H9 (cell line): ENCODE data around the gene ANKRD30A. TPM values are rescaled to one million over a fixed set of nuclear protein-coding genes. Genes with fewer than 3 reads are reported as not detected.

ENCODE experiments used
- DNase-seq: peaks from one replicate; pipeline ENCODE4 v3.0.0-alpha.2; 2017
- H2AFZ ChIP-seq: one replicate; pipeline ENCODE4 v1.6.1; 2013; ENCODE audit warnings: mild to moderate bottlenecking, low read length, control low read depth, moderate library complexity
- H2AK5ac ChIP-seq: 2 replicates; pipeline ENCODE4 v1.6.1; 2013; ENCODE audit warnings: low read length, control low read depth, mixed read lengths; ENCODE audit not compliant: insufficient read length
- H2BK120ac ChIP-seq: one replicate; pipeline ENCODE4 v1.6.1; 2013; ENCODE audit warnings: low read depth, mild to moderate bottlenecking, low read length, control low read depth, inconsistent platforms; ENCODE audit not compliant: poor library complexity, severe bottlenecking
- H2BK12ac ChIP-seq: 2 replicates; pipeline ENCODE4 v1.6.1; 2013; ENCODE audit warnings: low read length, control low read depth, mixed read lengths, low read depth; ENCODE audit not compliant: insufficient read length
- H2BK15ac ChIP-seq: 2 replicates; pipeline ENCODE4 v1.6.1; 2013; ENCODE audit warnings: low read depth, low read length, control low read depth
- H2BK20ac ChIP-seq: one replicate; pipeline ENCODE4 v1.6.1; 2013; ENCODE audit warnings: low read depth, mild to moderate bottlenecking, low read length, control low read depth, inconsistent platforms; ENCODE audit not compliant: poor library complexity, severe bottlenecking
- H2BK5ac ChIP-seq: 2 replicates; pipeline ENCODE4 v1.6.1; 2013; ENCODE audit warnings: low read length, control low read depth, mixed read lengths; ENCODE audit not compliant: insufficient read length
- H3K14ac ChIP-seq: 2 replicates; pipeline ENCODE4 v1.6.1; 2013; ENCODE audit warnings: low read length, control low read depth; ENCODE audit not compliant: insufficient read depth
- H3K18ac ChIP-seq: 2 replicates; pipeline ENCODE4 v1.6.1; 2013; ENCODE audit warnings: low read depth, mild to moderate bottlenecking, mixed read lengths, low read length, control low read depth; ENCODE audit not compliant: insufficient read length
- H3K23ac ChIP-seq: 2 replicates; pipeline ENCODE4 v1.6.1; 2013; ENCODE audit warnings: low read length, control low read depth, mixed read lengths, low read depth; ENCODE audit not compliant: insufficient read length
- H3K23me2 ChIP-seq: 2 replicates; pipeline ENCODE4 v1.6.1; 2013; ENCODE audit warnings: low read depth, mild to moderate bottlenecking, mixed read lengths, low read length, control low read depth; ENCODE audit not compliant: insufficient read length, poor library complexity, severe bottlenecking
- H3K27ac ChIP-seq: 2 replicates; pipeline ENCODE4 v1.5.1; 2013; ENCODE audit warnings: low read length, control low read depth, mixed read lengths, low read depth; ENCODE audit not compliant: insufficient read length
- H3K27me3 ChIP-seq: 2 replicates; pipeline ENCODE4 v1.6.1; 2013; ENCODE audit warnings: low read length, control low read depth, inconsistent platforms; ENCODE audit not compliant: insufficient read depth
- H3K4ac ChIP-seq: 2 replicates; pipeline ENCODE4 v1.6.1; 2013; ENCODE audit warnings: low read depth, mild to moderate bottlenecking, control low read depth, inconsistent platforms, low read length, moderate library complexity
- H3K4me1 ChIP-seq: 2 replicates; pipeline ENCODE4 v1.6.1; 2013; ENCODE audit warnings: low read length, control low read depth, inconsistent platforms; ENCODE audit not compliant: insufficient read depth
- H3K4me2 ChIP-seq: 2 replicates; pipeline ENCODE4 v1.6.1; 2013; ENCODE audit warnings: low read length, control low read depth, mixed read lengths; ENCODE audit not compliant: insufficient read length, insufficient read depth
- H3K56ac ChIP-seq: 2 replicates; pipeline ENCODE4 v1.6.1; 2013; ENCODE audit warnings: low read depth, mild to moderate bottlenecking, mixed read lengths, low read length, control low read depth; ENCODE audit not compliant: insufficient read length
- H3K79me1 ChIP-seq: 2 replicates; pipeline ENCODE4 v1.6.1; 2013; ENCODE audit warnings: low read depth, mild to moderate bottlenecking, moderate library complexity, low read length, control low read depth, inconsistent platforms; ENCODE audit not compliant: insufficient read depth, poor library complexity, severe bottlenecking
- H3K79me2 ChIP-seq: 2 replicates; pipeline ENCODE4 v1.6.1; 2013; ENCODE audit warnings: low read length, control low read depth, inconsistent platforms; ENCODE audit not compliant: insufficient read depth
- H3K9ac ChIP-seq: 2 replicates; pipeline ENCODE4 v1.6.1; 2013; ENCODE audit warnings: low read length, control low read depth, mixed read lengths; ENCODE audit not compliant: insufficient read length; ENCODE audit errors: extremely low read depth
- H3K9me3 ChIP-seq: one replicate; pipeline ENCODE4 v1.6.1; 2013; ENCODE audit warnings: low read depth, low read length, inconsistent platforms; ENCODE audit not compliant: control insufficient read depth
- H3T11ph ChIP-seq: one replicate; pipeline ENCODE4 v1.6.1; 2013; ENCODE audit warnings: mild to moderate bottlenecking, low read length, control low read depth, inconsistent platforms
- H4K20me1 ChIP-seq: one replicate; pipeline ENCODE4 v1.6.1; 2013; ENCODE audit not compliant: control insufficient read depth, insufficient read length, insufficient read depth
- H4K5ac ChIP-seq: 2 replicates; pipeline ENCODE4 v1.6.1; 2013; ENCODE audit warnings: low read depth, mild to moderate bottlenecking, mixed read lengths, low read length, control low read depth; ENCODE audit not compliant: insufficient read length
- H4K8ac ChIP-seq: replicated peaks from 2 replicates; pipeline ENCODE4 v1.6.1; 2013; ENCODE audit warnings: low read length, control low read depth, mixed read lengths, low read depth; ENCODE audit not compliant: insufficient read length
- H4K91ac ChIP-seq: 2 replicates; pipeline ENCODE4 v1.6.1; 2013; ENCODE audit warnings: low read depth, mild to moderate bottlenecking, moderate library complexity, mixed read lengths, low read length, control low read depth; ENCODE audit not compliant: insufficient read length
- H3K27ac Mint-ChIP-seq, 3 experiments: 2 replicates in 2 of 3; 3 replicates in 1 of 3; pipeline ENCODE4 v1.8.0; 2020 to 2021; ENCODE audit warnings: mixed read lengths in 3 of 3, mild to moderate bottlenecking in 1 of 3, moderate library complexity in 1 of 3
- H3K27me3 Mint-ChIP-seq: 2 replicates; pipeline ENCODE4 v1.8.0; 2021; ENCODE audit warnings: low read depth, mild to moderate bottlenecking, moderate library complexity, mixed read lengths
- H3K36me3 Mint-ChIP-seq, 3 experiments: 2 replicates in 2 of 3; 3 replicates in 1 of 3; pipeline ENCODE4 v1.8.0; 2020 to 2021; ENCODE audit warnings: low read depth in 3 of 3, mixed read lengths in 3 of 3; ENCODE audit not compliant: insufficient read depth in 1 of 3
- H3K4me1 Mint-ChIP-seq, 2 experiments: 2 replicates each; pipeline ENCODE4 v1.8.0; 2020; ENCODE audit warnings: mixed read lengths in 2 of 2
- H3K4me3 Mint-ChIP-seq, 2 experiments: 2 replicates in 1 of 2; 3 replicates in 1 of 2; pipeline ENCODE4 v1.8.0; 2020 to 2021; ENCODE audit warnings: mild to moderate bottlenecking in 2 of 2, mixed read lengths in 2 of 2, moderate library complexity in 1 of 2
- H3K9me3 Mint-ChIP-seq, 2 experiments: 2 replicates in 1 of 2; 3 replicates in 1 of 2; pipeline ENCODE4 v1.8.0; 2020; ENCODE audit warnings: mild to moderate bottlenecking in 2 of 2, mixed read lengths in 2 of 2, moderate library complexity in 1 of 2
- WGBS: extraction: QIAGEN DNeasy Blood & Tissue Kit; methylation state at CpG from one replicate; pipeline ENCODE4 v1.1.7; 2013; ENCODE audit warnings: missing lambda C conversion rate, low lambda C conversion rate, mixed read lengths; ENCODE audit not compliant: insufficient read length; ENCODE audit errors: extremely low coverage; 5-methylcytosine and 5-hydroxymethylcytosine counted together
- total RNA-seq: library from RNA; stranded (reverse); gene quantifications from 2 replicates; pipeline ENCODE4 v1.2.1, GENCODE V29; 2021
- TF ChIP-seq, protein P1 (sequence below): fragments of 200-600 bp; sonication (generic); conservative IDR thresholded peaks from 3 replicates; pipeline ENCODE4 v1.8.0; 2021; ENCODE audit warnings: antibody characterized with exemption, mild to moderate bottlenecking

The ANKRD30A gene
- total RNA-seq, 1 experiment from 2014 or later: not detected

DNA sequence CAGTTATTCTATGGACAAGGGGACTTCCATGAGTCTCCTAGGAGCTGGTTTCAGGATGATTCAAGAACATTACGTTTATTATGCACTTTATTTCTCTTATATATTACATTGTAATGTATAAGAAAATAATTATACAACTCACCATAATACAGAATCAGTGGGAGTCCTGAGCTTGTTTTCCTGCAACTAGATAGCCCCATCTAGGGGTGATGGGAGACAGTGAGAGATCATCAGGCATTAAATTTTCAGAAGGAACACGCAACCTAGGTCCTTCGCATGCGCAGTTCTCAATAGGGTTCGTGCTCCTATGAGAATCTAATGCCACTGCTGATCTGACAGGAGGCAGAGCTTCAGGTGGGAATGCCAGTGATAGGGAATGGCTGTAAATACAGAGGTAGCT, 137.9 kb downstream of the ANKRD30A start:
- WGBS: no CpG with 5 or more reads among the region's 5 CpGs
- Histone ChIP-seq H3K4ac (no peak overlapping the region), H3K4me1 (no peaks in the 10 kb centered on the region), H3K79me1 (no peaks in the 10 kb centered on the region), H3K27ac (no peak overlapping the region), H3K14ac (no peak overlapping the region), H3T11ph (no peak overlapping the region), H4K8ac (no peak overlapping the region), H3K79me2 (no peaks in the 10 kb centered on the region), H4K5ac (no peak overlapping the region), H2BK15ac (no peak overlapping the region), H3K23ac (no peak overlapping the region), H3K27me3 (no peaks in the 10 kb centered on the region), H3K4me2 (no peak overlapping the region), H3K18ac (no peak overlapping the region), H4K91ac (no peak overlapping the region), H2BK5ac (no peak overlapping the region), H4K20me1 (no peaks in the 10 kb centered on the region), H3K23me2 (no peaks in the 10 kb centered on the region), H2AFZ (no peak overlapping the region), H3K56ac (no peak overlapping the region), H2BK20ac (no peak overlapping the region), H2AK5ac (no peak overlapping the region), H3K9me3 (peaks cover 43% of the 10 kb centered on the region), H2BK120ac (no peak overlapping the region), H2BK12ac (no peak overlapping the region), H3K9ac (no peak overlapping the region)
- no peak overlapping the region for H3K4me3 Mint-ChIP-seq
- no peaks in the 10 kb centered on the region for H3K27me3 Mint-ChIP-seq
- H3K4me1 Mint-ChIP-seq: no peaks in the 10 kb centered on the region
- TF ChIP-seq, protein P1, sequence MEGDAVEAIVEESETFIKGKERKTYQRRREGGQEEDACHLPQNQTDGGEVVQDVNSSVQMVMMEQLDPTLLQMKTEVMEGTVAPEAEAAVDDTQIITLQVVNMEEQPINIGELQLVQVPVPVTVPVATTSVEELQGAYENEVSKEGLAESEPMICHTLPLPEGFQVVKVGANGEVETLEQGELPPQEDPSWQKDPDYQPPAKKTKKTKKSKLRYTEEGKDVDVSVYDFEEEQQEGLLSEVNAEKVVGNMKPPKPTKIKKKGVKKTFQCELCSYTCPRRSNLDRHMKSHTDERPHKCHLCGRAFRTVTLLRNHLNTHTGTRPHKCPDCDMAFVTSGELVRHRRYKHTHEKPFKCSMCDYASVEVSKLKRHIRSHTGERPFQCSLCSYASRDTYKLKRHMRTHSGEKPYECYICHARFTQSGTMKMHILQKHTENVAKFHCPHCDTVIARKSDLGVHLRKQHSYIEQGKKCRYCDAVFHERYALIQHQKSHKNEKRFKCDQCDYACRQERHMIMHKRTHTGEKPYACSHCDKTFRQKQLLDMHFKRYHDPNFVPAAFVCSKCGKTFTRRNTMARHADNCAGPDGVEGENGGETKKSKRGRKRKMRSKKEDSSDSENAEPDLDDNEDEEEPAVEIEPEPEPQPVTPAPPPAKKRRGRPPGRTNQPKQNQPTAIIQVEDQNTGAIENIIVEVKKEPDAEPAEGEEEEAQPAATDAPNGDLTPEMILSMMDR: no peak
- no peak overlapping the region for H3K27ac Mint-ChIP-seq
- peaks cover 82 to 94% of the 10 kb centered on the region in 2 experiments for H3K9me3 Mint-ChIP-seq
- H3K36me3 Mint-ChIP-seq: peaks cover 0 to 26% (median 2%) of the 10 kb centered on the region in 3 experiments; a peak in 5 of 7 replicates
- no peak for DNase-seq
